ENCODE results near the gene SLC25A34. TPM values are rescaled to one million over a fixed set of nuclear protein-coding genes. Genes with fewer than 3 reads are reported as not detected.

Gene SLC25A34
- total and polyA plus RNA-seq, 9 donors: 1.0 to 2.5 (median 1.9) TPM

- H3K27ac ChIP-seq: no peak overlapping the region
- no peaks in the 10 kb centered on the region for H3K36me3 ChIP-seq
- H3K4me3 ChIP-seq: no peak overlapping the region
- no peaks in the 10 kb centered on the region for H3K27me3 ChIP-seq
- 81 to 84% (median 81%) methylated on average over 28 to 30 of the region's 30 CpGs for WGBS, 3 donors
- DNase-seq: no peak
- H3K4me1 ChIP-seq (ENCODE audit: insufficient read depth): peaks cover 9% of the 10 kb centered on the region
- TF ChIP-seq EP300 (IDR thresholded peaks at IDR 0.05) (no peak), POLR2A (IDR thresholded peaks at IDR 0.05) (no peak)
- intact Hi-C loops (cut with DNase I): loop anchor here in 3 of 4 donors (5.0 to 10.0 kb wide), 3 partner anchors 149 to 419 kb away; no protein-coding TSS in a partner anchor
- no peaks in the 10 kb centered on the region for H3K9me3 ChIP-seq
These were observed 8.1 kb downstream of the SLC25A34 start for GRCh38 chr1:15744122-15744679.

GRCh38 chr1:15747378-15747777, 11.3 kb downstream of the SLC25A34 start:
- no peak for TF ChIP-seq POLR2A (IDR thresholded peaks at IDR 0.05)
- TF ChIP-seq CTCF (IDR thresholded peaks at IDR 0.05): no peak
- TF ChIP-seq EP300 (IDR thresholded peaks at IDR 0.05): no peak
- H3K27me3 ChIP-seq: no peaks in the 10 kb centered on the region
- no peak overlapping the region for H3K4me3 ChIP-seq
- peaks cover 17% of the 10 kb centered on the region for H3K4me1 ChIP-seq (ENCODE audit: insufficient read depth)
- H3K9me3 ChIP-seq: no peaks in the 10 kb centered on the region
- no peaks in the 10 kb centered on the region for H3K36me3 ChIP-seq
- intact Hi-C loops (cut with DNase I): loop anchor here in 2 of 4 donors (10.0 kb wide), 2 partner anchors 153 to 423 kb away; no protein-coding TSS in a partner anchor
- 51 to 66% (median 58%) methylated on average over 8 of the region's 8 CpGs for WGBS, 3 donors
- no peak overlapping the region for H3K27ac ChIP-seq
- no peak for DNase-seq

- no peaks in the 10 kb centered on the region for H3K36me3 ChIP-seq
- TF ChIP-seq POLR2A (IDR thresholded peaks at IDR 0.05) (no peak), CTCF (IDR thresholded peaks at IDR 0.05) (no peak), EP300 (IDR thresholded peaks at IDR 0.05) (no peak)
- H3K4me3 ChIP-seq: no peak overlapping the region
- no peak for DNase-seq
- 83 to 91% (median 88%) methylated on average over 5 of the region's 5 CpGs for WGBS, 3 donors
- no peak overlapping the region for H3K27ac ChIP-seq
- H3K27me3 ChIP-seq: no peaks in the 10 kb centered on the region
- H3K4me1 ChIP-seq (ENCODE audit: insufficient read depth): peaks cover 17% of the 10 kb centered on the region
- H3K9me3 ChIP-seq: no peaks in the 10 kb centered on the region
- intact Hi-C loops (cut with DNase I): loop anchor here in 2 of 4 donors (10.0 kb wide), 2 partner anchors 153 to 423 kb away; no protein-coding TSS in a partner anchor
These were observed 12.2 kb downstream of the SLC25A34 start for GRCh38 chr1:15748264-15748663.

GRCh38 chr1:15748690-15749398, 12.8 kb downstream of the SLC25A34 start:
- no peak overlapping the region for H3K27ac ChIP-seq
- peaks cover 17% of the 10 kb centered on the region for H3K4me1 ChIP-seq (ENCODE audit: insufficient read depth)
- H3K27me3 ChIP-seq: no peaks in the 10 kb centered on the region
- no peak for DNase-seq
- TF ChIP-seq EP300 (IDR thresholded peaks at IDR 0.05) (no peak), CTCF (IDR thresholded peaks at IDR 0.05) (no peak), POLR2A (IDR thresholded peaks at IDR 0.05) (no peak)
- intact Hi-C loops (cut with DNase I): loop anchor here in 2 of 4 donors (10.0 kb wide), 2 partner anchors 154 to 424 kb away; no protein-coding TSS in a partner anchor
- WGBS, 3 donors: 81 to 86% (median 81%) methylated on average over 10 of the region's 10 CpGs
- H3K36me3 ChIP-seq: no peaks in the 10 kb centered on the region
- no peak overlapping the region for H3K4me3 ChIP-seq
- H3K9me3 ChIP-seq: no peaks in the 10 kb centered on the region

All from ovary (tissue), 9 donors.